NCI-H146 treated with DMSO at 0.1 percent for 48 hours (cell line): ENCODE measurements around the gene AR.

Source experiments
- DNase-seq: peaks from one replicate; lab custom pipeline; 2025; ENCODE audit not compliant: unreplicated experiment; lab: John Stamatoyannopoulos, UW

AR gene

GRCh38 chrX:67543818-67544217 is at the start of gene AR:
Gene AR, plus strand, starts transcription at chrX:67544021. Its CDS starts 1,126 bp downstream, at chrX:67545147.
- DNase-seq = no peak

- no peak for DNase-seq
Observed at GRCh38 chrX:67500617-67501016, 43.2 kb upstream of the AR start.

GRCh38 chrX:67503004-67503403 is 40.8 kb upstream of the AR start:
- DNase-seq = no peak

- no peak for DNase-seq
Observed at GRCh38 chrX:67503453-67503852, 40.4 kb upstream of the AR start.

- DNase-seq = no peak
Observed at GRCh38 chrX:67520671-67521070, 23.1 kb upstream of the AR start.

- no peak for DNase-seq
Observed at GRCh38 chrX:67523002-67523681, 20.7 kb upstream of the AR start.

- DNase-seq = no peak
Observed at GRCh38 chrX:67523932-67524331, 19.9 kb upstream of the AR start.

GRCh38 chrX:67524428-67524827 is 19.4 kb upstream of the AR start:
- DNase-seq = no peak

- DNase-seq = no peak
Observed at GRCh38 chrX:67524950-67525691, 18.7 kb upstream of the AR start.

GRCh38 chrX:67536564-67536963 is 7.3 kb upstream of the AR start:
- DNase-seq = no peak

- no peak for DNase-seq
Observed at GRCh38 chrX:67538383-67538782, 5.4 kb upstream of the AR start.

- DNase-seq = no peak
Observed at GRCh38 chrX:67544281-67545035, 637 bp downstream of the AR start.

GRCh38 chrX:67545036-67545821 is 1.4 kb downstream of the AR start:
- no peak for DNase-seq

GRCh38 chrX:67545893-67546495 is 2.2 kb downstream of the AR start:
- DNase-seq = no peak

- no peak for DNase-seq
Observed at GRCh38 chrX:67546496-67547423, 2.9 kb downstream of the AR start.

- DNase-seq = no peak
Observed at GRCh38 chrX:67555578-67556203, 11.9 kb downstream of the AR start.

- no peak for DNase-seq
Observed at GRCh38 chrX:67558267-67558666, 14.4 kb downstream of the AR start.

GRCh38 chrX:67563469-67564448 is 19.9 kb downstream of the AR start:
- DNase-seq = no peak
